Measurements from ENCODE around the gene SCO1. TPM values are rescaled to one million over a fixed set of nuclear protein-coding genes. Genes with fewer than 3 reads are reported as not detected.

The SCO1 gene
- total RNA-seq, 4 donors from 2014 or later = 15.4 to 29.6 (median 24.1) TPM

- ATAC-seq = no peak
- WGBS, 2 donors (ENCODE audit: low coverage in 1 of 2) = 89 to 100% methylated on average over 2 of the region's 2 CpGs
- Histone ChIP-seq H3K4me1 (no peaks in the 10 kb centered on the region), H3K27me3 (no peaks in the 10 kb centered on the region), H3K4me3 (no peak overlapping the region), H3K9me3 (no peaks in the 10 kb centered on the region), H3K27ac (no peak overlapping the region), H3K36me3 (peaks cover 3 to 84% of the 10 kb centered on the region in 2 donors)
- TF ChIP-seq POLR2A (IDR thresholded peaks at IDR 0.05) = no peak
- no peak for TF ChIP-seq POLR2AphosphoS5 (IDR thresholded peaks at IDR 0.05)
- TF ChIP-seq EP300 (IDR thresholded peaks at IDR 0.05) = no peak
- TF ChIP-seq CTCF (IDR thresholded peaks at IDR 0.05) = no peak
These were observed 16.0 kb upstream of the SCO1 start for GRCh38 chr17:10713318-10713717.

- Histone ChIP-seq H3K4me1 (peaks cover 0 to 4% (median 0%) of the 10 kb centered on the region in 3 donors), H3K9me3 (no peaks in the 10 kb centered on the region), H3K36me3 (peaks cover 0 to 60% of the 10 kb centered on the region in 2 donors), H3K4me3 (no peak overlapping the region), H3K27ac (no peak overlapping the region), H3K27me3 (no peaks in the 10 kb centered on the region)
- ATAC-seq = no peak
- TF ChIP-seq CTCF (IDR thresholded peaks at IDR 0.05) (no peak), EP300 (IDR thresholded peaks at IDR 0.05) (no peak), POLR2AphosphoS5 (IDR thresholded peaks at IDR 0.05) (no peak), POLR2A (IDR thresholded peaks at IDR 0.05) (no peak)
- 45 to 55% methylated on average over 4 to 5 of the region's 5 CpGs for whole genome bisulfite sequencing, 2 donors (ENCODE audit: low coverage in 1 of 2)
These were observed 8.4 kb upstream of the SCO1 start for GRCh38 chr17:10705727-10706126.

- Histone ChIP-seq H3K4me1 (peaks cover 0 to 25% (median 3%) of the 10 kb centered on the region in 3 donors), H3K4me3 (no peak overlapping the region), H3K9me3 (no peaks in the 10 kb centered on the region), H3K27me3 (no peaks in the 10 kb centered on the region), H3K27ac (no peak overlapping the region), H3K36me3 (peaks cover 0 to 29% of the 10 kb centered on the region in 2 donors)
- no peak for ATAC-seq
- 47 to 56% methylated on average over 2 of the region's 2 CpGs for WGBS, 2 donors (ENCODE audit: low coverage in 1 of 2)
- no peak for TF ChIP-seq POLR2A (IDR thresholded peaks at IDR 0.05)
- TF ChIP-seq CTCF (IDR thresholded peaks at IDR 0.05) = no peak
- TF ChIP-seq POLR2AphosphoS5 (IDR thresholded peaks at IDR 0.05) = no peak
- TF ChIP-seq EP300 (IDR thresholded peaks at IDR 0.05) = no peak
These were observed 5.2 kb upstream of the SCO1 start for GRCh38 chr17:10702574-10702973.

GRCh38 chr17:10699856-10700255, 2.5 kb upstream of the SCO1 start:
- no peak overlapping the region for H3K27ac ChIP-seq

More at GRCh38 chr17:10699856-10700255, 2.5 kb upstream of the SCO1 start:
- no peak for ATAC-seq
- 80 to 100% methylated on average over 1 of the region's 1 CpG for WGBS, 2 donors (ENCODE audit: low coverage in 1 of 2)
- Histone ChIP-seq H3K4me1 (peaks cover 5 to 46% (median 8%) of the 10 kb centered on the region in 3 donors), H3K36me3 (peaks cover 0 to 9% of the 10 kb centered on the region in 2 donors), H3K27me3 (no peaks in the 10 kb centered on the region), H3K4me3 (no peak overlapping the region), H3K9me3 (no peaks in the 10 kb centered on the region)
- TF ChIP-seq CTCF (IDR thresholded peaks at IDR 0.05) (no peak), POLR2AphosphoS5 (IDR thresholded peaks at IDR 0.05) (no peak), POLR2A (IDR thresholded peaks at IDR 0.05) (no peak), EP300 (IDR thresholded peaks at IDR 0.05) (no peak)

Measured in gastroesophageal sphincter (tissue), 4 donors.